ENCODE measurements around the gene ARID3A. TPM values are rescaled to one million over a fixed set of nuclear protein-coding genes. Genes with fewer than 3 reads are reported as not detected.
A peak's percentile ranks its signal among the peaks of the same experiment; 100 is the strongest.

ARID3A gene
- total RNA-seq, 1 experiment from 2014 or later, result 116 TPM

- H3K27ac Mint-ChIP-seq, result no peak overlapping the region
- no peaks in the 10 kb centered on the region for H3K9me3 Mint-ChIP-seq
- H3K36me3 Mint-ChIP-seq, result 0 out of 2 replicates have a peak, but pooled peaks cover 3% of the 10 kb centered on the region
- DNase-seq (ENCODE audit: low spot score) (no peak), ATAC-seq (no peak)
- ChIA-PET POLR2A (no interaction called here), CTCF (interaction anchor here (1.0 to 1.4 kb wide), 4 partner anchors 19 to 97 kb away, joined by 3 read pairs; partner anchors contain the start of gene GRIN3B)
- no peaks in the 10 kb centered on the region for H3K27me3 Mint-ChIP-seq (ENCODE audit: low read depth)
- TF ChIP-seq IRF1 (CRISPR knock-in tag; IDR thresholded peaks at IDR 0.05) (no peak), E2F5 (CRISPR knock-in tag; IDR thresholded peaks at IDR 0.05) (no peak)
- no peak overlapping the region for H3K4me3 Mint-ChIP-seq
- H3K4me1 Mint-ChIP-seq, result peaks cover 2% of the 10 kb centered on the region; the same call in 1 of the 2 replicates
These were observed 22.5 kb upstream of the ARID3A start for GRCh38 chr19:903266-903797.

DNA sequence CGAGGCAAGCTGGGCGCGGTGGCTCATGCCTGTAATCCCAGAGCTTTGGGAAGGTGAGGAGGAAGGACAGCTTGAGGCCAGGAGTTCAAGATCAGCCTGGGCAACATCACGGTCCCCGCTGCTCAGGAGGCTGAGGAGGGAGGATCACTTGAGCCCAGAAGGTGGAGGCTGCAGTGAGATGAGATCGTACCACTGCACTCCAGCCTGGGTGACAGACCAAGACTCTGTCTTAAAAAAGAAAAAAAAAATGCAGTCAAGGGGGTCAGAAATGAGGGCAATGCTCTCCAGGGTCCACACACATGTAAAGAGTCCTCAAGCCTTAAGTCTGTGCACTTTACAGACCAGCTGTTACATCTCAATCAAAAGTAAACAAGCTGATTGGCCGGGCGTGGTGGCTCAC, 21.3 kb upstream of the ARID3A start:
- no peak for DNase-seq (ENCODE audit: low spot score)
- 0 out of 2 replicates have a peak, but pooled peaks cover 3% of the 10 kb centered on the region for H3K36me3 Mint-ChIP-seq
- peak overlapping the region; percentile 21; the same call in 1 of the 2 replicates for H3K27ac Mint-ChIP-seq
- ChIA-PET CTCF (no interaction called here), POLR2A (interaction anchor here (0.6 kb wide), 1 partner anchor 131 kb away, joined by 3 read pairs; no protein-coding TSS in a partner anchor)
- no peaks in the 10 kb centered on the region for H3K9me3 Mint-ChIP-seq
- H3K4me1 Mint-ChIP-seq, result peaks cover 2% of the 10 kb centered on the region; the same call in 1 of the 2 replicates
- no peak for ATAC-seq
- TF ChIP-seq CREB1 (CRISPR knock-in tag; IDR thresholded peaks at IDR 0.05) (no peak), MYBL2 (CRISPR knock-in tag; IDR thresholded peaks at IDR 0.05) (no peak)
- no peak overlapping the region for H3K4me3 Mint-ChIP-seq
- H3K27me3 Mint-ChIP-seq (ENCODE audit: low read depth), result no peaks in the 10 kb centered on the region

DNA sequence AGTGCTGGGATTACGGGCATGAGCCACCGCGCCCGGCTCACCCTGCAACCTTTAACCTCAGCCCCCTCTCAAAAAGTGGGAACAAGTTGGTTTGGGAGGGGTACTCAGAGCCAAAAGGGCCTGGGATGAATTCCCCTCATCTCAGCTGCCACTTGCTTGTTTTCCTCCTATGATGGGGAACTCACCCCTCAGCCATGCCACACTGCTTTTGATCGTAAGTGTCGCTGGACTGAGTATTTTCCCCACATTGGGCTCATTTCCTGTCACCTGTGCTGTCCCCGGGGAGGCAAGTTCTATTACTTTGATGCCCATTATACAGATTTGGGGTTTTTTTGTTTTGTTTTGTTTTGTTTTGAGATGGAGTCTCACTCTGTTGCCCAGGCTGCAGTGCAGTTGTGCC, 19.4 kb upstream of the ARID3A start:
- Mint-ChIP-seq H3K4me3 (no peak overlapping the region), H3K4me1 (peaks cover 2% of the 10 kb centered on the region; the same call in 1 of the 2 replicates), H3K9me3 (no peaks in the 10 kb centered on the region), H3K27ac (no peak overlapping the region), H3K36me3 (peaks cover 6% of the 10 kb centered on the region; the same call in 1 of the 2 replicates), H3K27me3 (ENCODE audit: low read depth) (no peaks in the 10 kb centered on the region)
- POLR2A ChIA-PET, result no interaction called here
- CTCF ChIA-PET, result no interaction called here
- DNase-seq (ENCODE audit: low spot score), result no peak
- ATAC-seq, result no peak
- TF ChIP-seq, protein P1, sequence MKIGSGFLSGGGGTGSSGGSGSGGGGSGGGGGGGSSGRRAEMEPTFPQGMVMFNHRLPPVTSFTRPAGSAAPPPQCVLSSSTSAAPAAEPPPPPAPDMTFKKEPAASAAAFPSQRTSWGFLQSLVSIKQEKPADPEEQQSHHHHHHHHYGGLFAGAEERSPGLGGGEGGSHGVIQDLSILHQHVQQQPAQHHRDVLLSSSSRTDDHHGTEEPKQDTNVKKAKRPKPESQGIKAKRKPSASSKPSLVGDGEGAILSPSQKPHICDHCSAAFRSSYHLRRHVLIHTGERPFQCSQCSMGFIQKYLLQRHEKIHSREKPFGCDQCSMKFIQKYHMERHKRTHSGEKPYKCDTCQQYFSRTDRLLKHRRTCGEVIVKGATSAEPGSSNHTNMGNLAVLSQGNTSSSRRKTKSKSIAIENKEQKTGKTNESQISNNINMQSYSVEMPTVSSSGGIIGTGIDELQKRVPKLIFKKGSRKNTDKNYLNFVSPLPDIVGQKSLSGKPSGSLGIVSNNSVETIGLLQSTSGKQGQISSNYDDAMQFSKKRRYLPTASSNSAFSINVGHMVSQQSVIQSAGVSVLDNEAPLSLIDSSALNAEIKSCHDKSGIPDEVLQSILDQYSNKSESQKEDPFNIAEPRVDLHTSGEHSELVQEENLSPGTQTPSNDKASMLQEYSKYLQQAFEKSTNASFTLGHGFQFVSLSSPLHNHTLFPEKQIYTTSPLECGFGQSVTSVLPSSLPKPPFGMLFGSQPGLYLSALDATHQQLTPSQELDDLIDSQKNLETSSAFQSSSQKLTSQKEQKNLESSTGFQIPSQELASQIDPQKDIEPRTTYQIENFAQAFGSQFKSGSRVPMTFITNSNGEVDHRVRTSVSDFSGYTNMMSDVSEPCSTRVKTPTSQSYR (CRISPR knock-in tag; IDR thresholded peaks at IDR 0.05), result no peak
- TF ChIP-seq GRHL2 (CRISPR knock-in tag; IDR thresholded peaks at IDR 0.05; ENCODE audit: insufficient replicate concordance, severe bottlenecking) (no peak), NR3C1 (CRISPR knock-in tag; conservative IDR thresholded peaks at IDR 0.05; ENCODE audit: low read depth) (no peak), E2F5 (CRISPR knock-in tag; IDR thresholded peaks at IDR 0.05) (no peak), USF2 (CRISPR knock-in tag; IDR thresholded peaks at IDR 0.05) (no peak), ZNF425 (CRISPR knock-in tag; conservative IDR thresholded peaks at IDR 0.05) (no peak), IRF1 (CRISPR knock-in tag; IDR thresholded peaks at IDR 0.05) (no peak), ZNF138 (CRISPR knock-in tag; conservative IDR thresholded peaks at IDR 0.05) (no peak), NR1H2 (CRISPR knock-in tag; IDR thresholded peaks at IDR 0.05) (no peak), E2F4 (CRISPR knock-in tag; IDR thresholded peaks at IDR 0.05; ENCODE audit: borderline replicate concordance, low read depth) (no peak)
- TF ChIP-seq, protein P2, sequence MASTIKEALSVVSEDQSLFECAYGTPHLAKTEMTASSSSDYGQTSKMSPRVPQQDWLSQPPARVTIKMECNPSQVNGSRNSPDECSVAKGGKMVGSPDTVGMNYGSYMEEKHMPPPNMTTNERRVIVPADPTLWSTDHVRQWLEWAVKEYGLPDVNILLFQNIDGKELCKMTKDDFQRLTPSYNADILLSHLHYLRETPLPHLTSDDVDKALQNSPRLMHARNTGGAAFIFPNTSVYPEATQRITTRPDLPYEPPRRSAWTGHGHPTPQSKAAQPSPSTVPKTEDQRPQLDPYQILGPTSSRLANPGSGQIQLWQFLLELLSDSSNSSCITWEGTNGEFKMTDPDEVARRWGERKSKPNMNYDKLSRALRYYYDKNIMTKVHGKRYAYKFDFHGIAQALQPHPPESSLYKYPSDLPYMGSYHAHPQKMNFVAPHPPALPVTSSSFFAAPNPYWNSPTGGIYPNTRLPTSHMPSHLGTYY (CRISPR knock-in tag; IDR thresholded peaks at IDR 0.05), result no peak
- TF ChIP-seq, protein P3, sequence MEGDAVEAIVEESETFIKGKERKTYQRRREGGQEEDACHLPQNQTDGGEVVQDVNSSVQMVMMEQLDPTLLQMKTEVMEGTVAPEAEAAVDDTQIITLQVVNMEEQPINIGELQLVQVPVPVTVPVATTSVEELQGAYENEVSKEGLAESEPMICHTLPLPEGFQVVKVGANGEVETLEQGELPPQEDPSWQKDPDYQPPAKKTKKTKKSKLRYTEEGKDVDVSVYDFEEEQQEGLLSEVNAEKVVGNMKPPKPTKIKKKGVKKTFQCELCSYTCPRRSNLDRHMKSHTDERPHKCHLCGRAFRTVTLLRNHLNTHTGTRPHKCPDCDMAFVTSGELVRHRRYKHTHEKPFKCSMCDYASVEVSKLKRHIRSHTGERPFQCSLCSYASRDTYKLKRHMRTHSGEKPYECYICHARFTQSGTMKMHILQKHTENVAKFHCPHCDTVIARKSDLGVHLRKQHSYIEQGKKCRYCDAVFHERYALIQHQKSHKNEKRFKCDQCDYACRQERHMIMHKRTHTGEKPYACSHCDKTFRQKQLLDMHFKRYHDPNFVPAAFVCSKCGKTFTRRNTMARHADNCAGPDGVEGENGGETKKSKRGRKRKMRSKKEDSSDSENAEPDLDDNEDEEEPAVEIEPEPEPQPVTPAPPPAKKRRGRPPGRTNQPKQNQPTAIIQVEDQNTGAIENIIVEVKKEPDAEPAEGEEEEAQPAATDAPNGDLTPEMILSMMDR (IDR thresholded peaks at IDR 0.05), result no peak

Data from WTC11 (cell line).